Panc1 (cell line): ENCODE data around the gene TMEM233. TPM values are rescaled to one million over a fixed set of nuclear protein-coding genes. Genes with fewer than 3 reads are reported as not detected.

ENCODE experiments used
- ATAC-seq: fragments of 200-7000 bp; cut with Tn5 transposase; 2 replicates; pipeline ENCODE4 v1.9.1; 2020; ENCODE audit warnings: mild to moderate bottlenecking, moderate library complexity
- BruUV-seq: library from RNA; stranded (reverse); fragments of 400-500 nt; replicated peaks from 2 replicates; lab custom pipeline; 2021; lab: Mats Ljungman, UMichigan
- CTCF ChIA-PET: fragments of 300-600 bp; sonication (Branson Sonifier 250); formaldehyde crosslinking; loops from one replicate; lab custom pipeline; 2022; ENCODE audit warnings: antibody characterized with exemption; lab: Charles Lee
- POLR2A ChIA-PET: fragments of 300-600 bp; sonication (Branson Sonifier 250); formaldehyde crosslinking; loops from one replicate; lab custom pipeline; 2022; ENCODE audit warnings: antibody characterized with exemption; lab: Charles Lee
- DNase-seq: peaks from one replicate; pipeline ENCODE4 v3.0.0-alpha.2; 2010; ENCODE audit warnings: low read depth, low spot score
- H3K27ac ChIP-seq: 2 replicates; pipeline ENCODE4 v1.5.1; 2011; ENCODE audit warnings: mild to moderate bottlenecking, low read length, inconsistent platforms
- H3K27me3 ChIP-seq: fragments of 200-500 bp; sonication (Bioruptor generic); 2 replicates; pipeline ENCODE4 v1.6.0; 2014; ENCODE audit warnings: low read length, inconsistent platforms; ENCODE audit not compliant: control insufficient read depth, insufficient read depth
- H3K36me3 ChIP-seq: fragments of 200-500 bp; sonication (Bioruptor generic); 2 replicates; pipeline ENCODE4 v1.5.1; 2014; ENCODE audit warnings: inconsistent platforms, mild to moderate bottlenecking, low read length, moderate library complexity; ENCODE audit not compliant: control insufficient read depth, insufficient read depth
- H3K4me1 ChIP-seq: 2 replicates; pipeline ENCODE4 v1.5.1; 2011; ENCODE audit warnings: inconsistent platforms, mild to moderate bottlenecking, low read length, moderate library complexity; ENCODE audit not compliant: control insufficient read depth, insufficient read depth
- H3K4me3 ChIP-seq, 2 experiments: 2 replicates each; pipeline ENCODE4 v1.5.1; 2011 to 2012; ENCODE audit warnings: low read depth in 2 of 2, low read length in 2 of 2, mild to moderate bottlenecking in 2 of 2, inconsistent platforms in 1 of 2, moderate library complexity in 1 of 2
- H3K9me3 ChIP-seq: fragments of 200-500 bp; sonication (Bioruptor generic); 2 replicates; pipeline ENCODE4 v1.5.1; 2014; ENCODE audit warnings: low read depth, mild to moderate bottlenecking, inconsistent platforms, low read length, moderate library complexity; ENCODE audit not compliant: control insufficient read depth, insufficient read depth
- POLR2AphosphoS5 ChIP-seq: IDR thresholded peaks from 2 replicates; pipeline ENCODE4 v1.6.1; 2012; ENCODE audit warnings: mild to moderate bottlenecking, low read depth, low read length, moderate library complexity
- SIN3A ChIP-seq: IDR thresholded peaks from 2 replicates; pipeline ENCODE4 v1.6.1; 2012; ENCODE audit warnings: low read depth, mild to moderate bottlenecking, low read length, moderate library complexity, borderline replicate concordance; ENCODE audit not compliant: insufficient read depth
- TCF7L2 ChIP-seq: IDR thresholded peaks from 2 replicates; pipeline ENCODE4 v1.6.1; 2011; ENCODE audit warnings: mild to moderate bottlenecking, low read depth, low read length, inconsistent platforms
- in situ Hi-C: cut with HindIII; loops from 2 replicates; pipeline ENCODE4 v1.10.0; 2016; ENCODE audit warnings: low sequenced_read_pairs, low pct_unique_long_range_greater_than_20kb
- intact Hi-C: fragments of 100-400 bp; cut with micrococcal nuclease; formaldehyde crosslinking; loops from one replicate; pipeline ENCODE4 v1.10.0; 2022; ENCODE audit not compliant: unreplicated experiment
- total RNA-seq: library from RNA; stranded (reverse); gene quantifications from one replicate; pipeline ENCODE4 v1.2.1, GENCODE V29; 2021; ENCODE audit not compliant: unreplicated experiment
- TF ChIP-seq, protein P1 (sequence below), 2 experiments: IDR thresholded peaks; 2 replicates each; pipeline ENCODE4 v1.6.1; 2011 to 2012; ENCODE audit warnings: low read depth in 2 of 2, control low read depth in 1 of 2, low read length in 1 of 2, mild to moderate bottlenecking in 1 of 2, moderate library complexity in 1 of 2; ENCODE audit not compliant: insufficient read depth in 1 of 2
- TF ChIP-seq, protein P2 (sequence below): fragments of 450-650 bp; IDR thresholded peaks from 2 replicates; pipeline ENCODE4 v1.5.1; 2017; ENCODE audit warnings: mild to moderate bottlenecking

TMEM233 gene
- total RNA-seq, 1 experiment from 2014 or later, result not detected

DNA sequence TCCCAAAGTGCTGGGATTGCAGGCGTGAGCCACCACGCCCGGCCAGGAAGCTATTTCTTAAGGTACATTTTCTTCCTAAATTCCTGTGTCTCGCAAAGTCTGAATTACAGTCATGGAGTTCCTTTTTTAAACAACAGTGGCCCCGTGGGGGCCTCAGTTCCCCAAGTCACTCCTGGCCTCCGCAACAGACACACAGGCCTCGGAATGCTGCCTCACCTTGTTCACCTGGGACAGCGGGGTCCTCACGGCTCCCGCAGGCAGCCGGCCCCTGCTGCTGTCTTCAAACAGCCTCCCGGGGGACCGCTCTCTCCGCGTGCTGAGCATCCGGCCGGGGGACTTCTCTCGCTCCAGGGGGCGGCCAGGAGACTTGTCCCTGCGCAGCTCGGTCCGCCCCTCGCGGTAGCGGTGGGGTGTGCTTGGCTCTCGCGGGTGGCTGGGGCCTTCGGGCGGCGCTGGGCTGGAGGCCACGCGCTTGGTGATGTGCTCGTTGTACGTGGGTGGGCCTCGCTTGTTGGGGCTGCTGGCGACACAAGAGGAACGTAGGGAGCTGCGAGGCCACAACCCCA is 96.4 kb downstream of the TMEM233 start:
- no TSS peak for BruUV-seq
- no peak overlapping the region for H3K27ac ChIP-seq
- H3K4me1 ChIP-seq, result peaks cover 3% of the 10 kb centered on the region; the same call in 1 of the 2 replicates
- no peak for TF ChIP-seq TCF7L2
- TF ChIP-seq SIN3A, result no peak
- TF ChIP-seq POLR2AphosphoS5, result no peak
- TF ChIP-seq, protein P1, sequence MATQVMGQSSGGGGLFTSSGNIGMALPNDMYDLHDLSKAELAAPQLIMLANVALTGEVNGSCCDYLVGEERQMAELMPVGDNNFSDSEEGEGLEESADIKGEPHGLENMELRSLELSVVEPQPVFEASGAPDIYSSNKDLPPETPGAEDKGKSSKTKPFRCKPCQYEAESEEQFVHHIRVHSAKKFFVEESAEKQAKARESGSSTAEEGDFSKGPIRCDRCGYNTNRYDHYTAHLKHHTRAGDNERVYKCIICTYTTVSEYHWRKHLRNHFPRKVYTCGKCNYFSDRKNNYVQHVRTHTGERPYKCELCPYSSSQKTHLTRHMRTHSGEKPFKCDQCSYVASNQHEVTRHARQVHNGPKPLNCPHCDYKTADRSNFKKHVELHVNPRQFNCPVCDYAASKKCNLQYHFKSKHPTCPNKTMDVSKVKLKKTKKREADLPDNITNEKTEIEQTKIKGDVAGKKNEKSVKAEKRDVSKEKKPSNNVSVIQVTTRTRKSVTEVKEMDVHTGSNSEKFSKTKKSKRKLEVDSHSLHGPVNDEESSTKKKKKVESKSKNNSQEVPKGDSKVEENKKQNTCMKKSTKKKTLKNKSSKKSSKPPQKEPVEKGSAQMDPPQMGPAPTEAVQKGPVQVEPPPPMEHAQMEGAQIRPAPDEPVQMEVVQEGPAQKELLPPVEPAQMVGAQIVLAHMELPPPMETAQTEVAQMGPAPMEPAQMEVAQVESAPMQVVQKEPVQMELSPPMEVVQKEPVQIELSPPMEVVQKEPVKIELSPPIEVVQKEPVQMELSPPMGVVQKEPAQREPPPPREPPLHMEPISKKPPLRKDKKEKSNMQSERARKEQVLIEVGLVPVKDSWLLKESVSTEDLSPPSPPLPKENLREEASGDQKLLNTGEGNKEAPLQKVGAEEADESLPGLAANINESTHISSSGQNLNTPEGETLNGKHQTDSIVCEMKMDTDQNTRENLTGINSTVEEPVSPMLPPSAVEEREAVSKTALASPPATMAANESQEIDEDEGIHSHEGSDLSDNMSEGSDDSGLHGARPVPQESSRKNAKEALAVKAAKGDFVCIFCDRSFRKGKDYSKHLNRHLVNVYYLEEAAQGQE (IDR thresholded peaks at IDR 0.05; ENCODE audit: insufficient read depth in 1 of 2, low read depth in 2 of 2, low read length in 1 of 2), result no peak
- TF ChIP-seq, protein P2, sequence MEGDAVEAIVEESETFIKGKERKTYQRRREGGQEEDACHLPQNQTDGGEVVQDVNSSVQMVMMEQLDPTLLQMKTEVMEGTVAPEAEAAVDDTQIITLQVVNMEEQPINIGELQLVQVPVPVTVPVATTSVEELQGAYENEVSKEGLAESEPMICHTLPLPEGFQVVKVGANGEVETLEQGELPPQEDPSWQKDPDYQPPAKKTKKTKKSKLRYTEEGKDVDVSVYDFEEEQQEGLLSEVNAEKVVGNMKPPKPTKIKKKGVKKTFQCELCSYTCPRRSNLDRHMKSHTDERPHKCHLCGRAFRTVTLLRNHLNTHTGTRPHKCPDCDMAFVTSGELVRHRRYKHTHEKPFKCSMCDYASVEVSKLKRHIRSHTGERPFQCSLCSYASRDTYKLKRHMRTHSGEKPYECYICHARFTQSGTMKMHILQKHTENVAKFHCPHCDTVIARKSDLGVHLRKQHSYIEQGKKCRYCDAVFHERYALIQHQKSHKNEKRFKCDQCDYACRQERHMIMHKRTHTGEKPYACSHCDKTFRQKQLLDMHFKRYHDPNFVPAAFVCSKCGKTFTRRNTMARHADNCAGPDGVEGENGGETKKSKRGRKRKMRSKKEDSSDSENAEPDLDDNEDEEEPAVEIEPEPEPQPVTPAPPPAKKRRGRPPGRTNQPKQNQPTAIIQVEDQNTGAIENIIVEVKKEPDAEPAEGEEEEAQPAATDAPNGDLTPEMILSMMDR, result no peak
- H3K36me3 ChIP-seq, result 0 out of 2 replicates have a peak, but pooled peaks cover 2% of the 10 kb centered on the region
- no peaks in the 10 kb centered on the region for H3K9me3 ChIP-seq
- DNase-seq (no peak), ATAC-seq (no peak)
- no peak overlapping the region for H3K4me3 ChIP-seq
- CTCF ChIA-PET, result no interaction called here
- H3K27me3 ChIP-seq, result no peaks in the 10 kb centered on the region
- intact Hi-C loops (no loop called here), in situ Hi-C loops (no loop called here)
- POLR2A ChIA-PET, result no interaction called here

DNA sequence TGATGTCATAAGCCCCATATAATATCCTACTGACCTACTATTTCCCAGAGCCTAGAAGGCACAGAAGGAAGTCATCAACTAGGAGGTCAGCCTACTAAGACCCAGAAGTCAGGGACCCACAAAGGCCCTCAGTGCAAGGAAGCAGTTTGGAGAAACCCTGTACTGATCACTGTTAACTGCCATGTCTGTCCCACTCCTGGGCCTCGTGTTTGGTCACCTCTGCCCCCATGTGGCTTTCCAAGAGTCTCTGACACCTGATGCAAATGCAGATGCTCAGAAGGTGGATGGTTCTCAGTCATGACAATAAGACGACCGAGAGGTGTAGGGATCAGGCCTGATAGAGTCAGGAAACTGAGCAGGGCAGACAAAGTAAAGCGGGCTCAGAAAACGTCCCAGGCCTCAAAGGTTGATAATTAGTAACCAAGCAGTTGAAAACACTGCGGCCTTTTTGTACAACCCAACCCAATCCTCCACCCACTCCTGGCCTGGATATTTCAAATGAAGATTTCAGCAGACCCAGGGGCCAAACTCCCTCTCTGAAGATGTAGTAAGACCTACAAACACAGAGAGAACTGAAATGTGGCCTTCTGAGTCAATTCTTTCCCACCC is 97.7 kb downstream of the TMEM233 start:
- Histone ChIP-seq H3K4me1 (peaks cover 3% of the 10 kb centered on the region; the same call in 1 of the 2 replicates), H3K9me3 (no peaks in the 10 kb centered on the region), H3K27me3 (no peaks in the 10 kb centered on the region), H3K27ac (no peak overlapping the region), H3K36me3 (no peaks in the 10 kb centered on the region; the same call in 1 of the 2 replicates), H3K4me3 (no peak overlapping the region)
- ATAC-seq, result no peak
- POLR2A ChIA-PET, result no interaction called here
- intact Hi-C loops, result no loop called here
- no peak for DNase-seq
- no TSS peak for BruUV-seq
- CTCF ChIA-PET, result no interaction called here
- in situ Hi-C loops, result no loop called here
- TF ChIP-seq SIN3A (no peak), TCF7L2 (no peak), POLR2AphosphoS5 (no peak)
- TF ChIP-seq, protein P2, result no peak
- TF ChIP-seq, protein P1 (IDR thresholded peaks at IDR 0.05; ENCODE audit: insufficient read depth in 1 of 2, low read depth in 2 of 2, low read length in 1 of 2), result no peak
